ENCODE data around the gene DMD. TPM values are rescaled to one million over a fixed set of nuclear protein-coding genes. Genes with fewer than 3 reads are reported as not detected.

DMD gene
- total and polyA plus RNA-seq, 7 donors: 2.5 to 260 (median 183) TPM

- Histone ChIP-seq H3K27me3 (no peaks in the 10 kb centered on the region), H3K27ac (no peak overlapping the region), H3K4me1 (no peaks in the 10 kb centered on the region), H3K9me3 (no peaks in the 10 kb centered on the region), H3K4me3 (no peak overlapping the region), H3K36me3 (peaks cover 0 to 7% (median 0%) of the 10 kb centered on the region in 4 donors)
- 79 to 87% methylated on average over 3 of the region's 3 CpGs for WGBS, 2 donors
- TF ChIP-seq, protein P1, sequence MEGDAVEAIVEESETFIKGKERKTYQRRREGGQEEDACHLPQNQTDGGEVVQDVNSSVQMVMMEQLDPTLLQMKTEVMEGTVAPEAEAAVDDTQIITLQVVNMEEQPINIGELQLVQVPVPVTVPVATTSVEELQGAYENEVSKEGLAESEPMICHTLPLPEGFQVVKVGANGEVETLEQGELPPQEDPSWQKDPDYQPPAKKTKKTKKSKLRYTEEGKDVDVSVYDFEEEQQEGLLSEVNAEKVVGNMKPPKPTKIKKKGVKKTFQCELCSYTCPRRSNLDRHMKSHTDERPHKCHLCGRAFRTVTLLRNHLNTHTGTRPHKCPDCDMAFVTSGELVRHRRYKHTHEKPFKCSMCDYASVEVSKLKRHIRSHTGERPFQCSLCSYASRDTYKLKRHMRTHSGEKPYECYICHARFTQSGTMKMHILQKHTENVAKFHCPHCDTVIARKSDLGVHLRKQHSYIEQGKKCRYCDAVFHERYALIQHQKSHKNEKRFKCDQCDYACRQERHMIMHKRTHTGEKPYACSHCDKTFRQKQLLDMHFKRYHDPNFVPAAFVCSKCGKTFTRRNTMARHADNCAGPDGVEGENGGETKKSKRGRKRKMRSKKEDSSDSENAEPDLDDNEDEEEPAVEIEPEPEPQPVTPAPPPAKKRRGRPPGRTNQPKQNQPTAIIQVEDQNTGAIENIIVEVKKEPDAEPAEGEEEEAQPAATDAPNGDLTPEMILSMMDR (IDR thresholded peaks at IDR 0.05): no peak
- no peak for TF ChIP-seq POLR2A (IDR thresholded peaks at IDR 0.05)
- no peak for TF ChIP-seq EP300 (IDR thresholded peaks at IDR 0.05)
- no peak for TF ChIP-seq POLR2AphosphoS5 (IDR thresholded peaks at IDR 0.05)
- DNase-seq: no peak
- intact Hi-C loops (cut with DNase I): no loop called here
Observed at GRCh38 chrX:32289356-32289755, 922.0 kb downstream of the DMD start.

- Histone ChIP-seq H3K9me3 (no peaks in the 10 kb centered on the region), H3K27ac (no peak overlapping the region), H3K4me3 (no peak overlapping the region), H3K27me3 (no peaks in the 10 kb centered on the region), H3K36me3 (peaks cover 0 to 7% (median 0%) of the 10 kb centered on the region in 4 donors), H3K4me1 (no peaks in the 10 kb centered on the region)
- TF ChIP-seq EP300 (IDR thresholded peaks at IDR 0.05) (no peak), POLR2A (IDR thresholded peaks at IDR 0.05) (no peak), POLR2AphosphoS5 (IDR thresholded peaks at IDR 0.05) (no peak)
- TF ChIP-seq, protein P1 (IDR thresholded peaks at IDR 0.05): no peak
- DNase-seq: no peak
- intact Hi-C loops (cut with DNase I): no loop called here
- whole genome bisulfite sequencing, 2 donors: 48 to 61% methylated on average over 1 of the region's 1 CpG
Observed at GRCh38 chrX:32281853-32282252, 929.5 kb downstream of the DMD start.

DNA sequence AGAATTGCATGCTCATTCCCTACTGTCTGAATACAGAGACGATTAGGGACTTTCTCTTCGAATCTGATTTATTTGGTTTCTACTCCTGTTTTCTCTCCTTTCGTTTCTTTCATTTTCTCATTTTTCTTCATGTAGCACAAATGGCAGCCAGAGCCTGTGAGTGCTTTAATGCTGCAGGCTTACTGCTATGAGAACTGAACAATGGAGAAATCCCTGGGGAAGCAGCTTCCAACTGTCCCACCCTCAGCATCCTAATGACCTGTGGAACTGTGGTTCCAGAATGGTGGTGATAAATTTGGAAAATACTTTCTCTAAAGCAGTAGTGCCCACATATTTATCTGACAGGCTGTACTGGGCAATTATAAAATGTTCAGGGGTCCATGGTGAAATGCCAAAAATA lies 930.4 kb downstream of the DMD start:
- WGBS, 2 donors: 66 to 68% methylated on average over 3 of the region's 3 CpGs
- no peak for DNase-seq
- intact Hi-C loops (cut with DNase I): no loop called here
- H3K27ac ChIP-seq: no peak overlapping the region
- no peaks in the 10 kb centered on the region for H3K27me3 ChIP-seq
- H3K36me3 ChIP-seq: no peaks in the 10 kb centered on the region
- no peak for TF ChIP-seq POLR2A (IDR thresholded peaks at IDR 0.05)
- H3K4me3 ChIP-seq: no peak overlapping the region
- no peaks in the 10 kb centered on the region for H3K4me1 ChIP-seq
- H3K9me3 ChIP-seq: no peaks in the 10 kb centered on the region

GRCh38 chrX:32280489-32280888 lies 930.9 kb downstream of the DMD start:
- H3K36me3 ChIP-seq: no peaks in the 10 kb centered on the region
- intact Hi-C loops (cut with DNase I): no loop called here
- H3K4me3 ChIP-seq: no peak overlapping the region
- no peaks in the 10 kb centered on the region for H3K4me1 ChIP-seq
- WGBS, 2 donors: 21 to 24% methylated on average over 2 of the region's 2 CpGs
- DNase-seq: no peak
- H3K27me3 ChIP-seq: no peaks in the 10 kb centered on the region
- H3K9me3 ChIP-seq: no peaks in the 10 kb centered on the region
- TF ChIP-seq, protein P1 (IDR thresholded peaks at IDR 0.05): no peak
- no peak for TF ChIP-seq EP300 (IDR thresholded peaks at IDR 0.05)
- no peak for TF ChIP-seq POLR2AphosphoS5 (IDR thresholded peaks at IDR 0.05)
- no peak for TF ChIP-seq POLR2A (IDR thresholded peaks at IDR 0.05)
- H3K27ac ChIP-seq: no peak overlapping the region

DNA sequence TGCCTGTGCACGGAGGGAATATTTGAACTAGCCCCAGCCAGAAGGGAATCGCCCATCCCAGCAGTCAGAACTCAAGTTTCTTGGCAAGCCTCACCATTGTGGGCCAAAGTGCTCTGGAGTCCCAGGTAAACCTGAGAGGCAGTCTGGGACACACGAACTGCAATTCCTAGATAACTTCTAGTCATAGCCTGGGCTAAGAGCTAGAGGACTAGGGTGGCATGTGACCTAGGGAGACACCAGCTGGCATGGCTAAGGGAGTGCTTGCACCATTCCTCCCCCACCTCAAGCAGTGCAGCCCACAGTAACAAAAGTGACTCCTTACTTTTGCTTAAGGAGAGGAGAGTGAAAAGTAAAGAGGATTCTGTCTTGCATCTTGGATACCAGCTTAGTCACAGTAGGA lies 935.2 kb downstream of the DMD start:
- DNase-seq: no peak
- WGBS, 2 donors: 80 to 83% methylated on average over 3 of the region's 3 CpGs
- Histone ChIP-seq H3K27ac (no peak overlapping the region), H3K4me1 (no peaks in the 10 kb centered on the region), H3K9me3 (no peaks in the 10 kb centered on the region), H3K36me3 (no peaks in the 10 kb centered on the region), H3K27me3 (no peaks in the 10 kb centered on the region), H3K4me3 (no peak overlapping the region)
- intact Hi-C loops (cut with DNase I): no loop called here
- TF ChIP-seq, protein P1 (IDR thresholded peaks at IDR 0.05): no peak
- TF ChIP-seq EP300 (IDR thresholded peaks at IDR 0.05) (no peak), POLR2AphosphoS5 (IDR thresholded peaks at IDR 0.05) (no peak), POLR2A (IDR thresholded peaks at IDR 0.05) (no peak)

Data from sigmoid colon (tissue), 7 donors.